CD14-positive monocyte (primary cell): ENCODE data around the gene LAMB4. TPM values are rescaled to one million over a fixed set of nuclear protein-coding genes. Genes with fewer than 3 reads are reported as not detected.
A peak's percentile ranks its signal among the peaks of the same experiment; 100 is the strongest.

ENCODE experiments used
- DNase-seq, 3 donors: peaks; one replicate each; pipeline ENCODE4 v3.0.0-alpha.2; 2011 to 2022
- H2AFZ ChIP-seq: 2 replicates; pipeline ENCODE4 v1.6.0; 2012; ENCODE audit warnings: mild to moderate bottlenecking, low read depth, low read length, inconsistent platforms; ENCODE audit not compliant: insufficient read depth, poor library complexity, severe bottlenecking
- H3K27ac ChIP-seq, 2 donors: 1 replicate in 1 of 2; 2 replicates in 1 of 2; pipeline ENCODE4 v1.5.1; 2012 to 2013; ENCODE audit warnings: low read length in 2 of 2, control low read depth in 1 of 2, inconsistent platforms in 1 of 2, low read depth in 1 of 2, mild to moderate bottlenecking in 1 of 2
- H3K27me3 ChIP-seq, 2 donors: one replicate each; pipeline versions ENCODE4 v1.6.0 to v1.6.1; 2011 to 2013; ENCODE audit warnings: low read length in 2 of 2; ENCODE audit not compliant: control insufficient read depth in 2 of 2, insufficient read depth in 2 of 2
- H3K36me3 ChIP-seq, 2 donors: replicated peaks in 1 of 2; 1 replicate in 1 of 2; 2 replicates in 1 of 2; pipeline versions ENCODE4 v1.5.1 to v1.6.1; 2012 to 2013; ENCODE audit warnings: low read length in 2 of 2, control low read depth in 1 of 2, inconsistent platforms in 1 of 2, mild to moderate bottlenecking in 1 of 2; ENCODE audit not compliant: insufficient read depth in 2 of 2, control insufficient read depth in 1 of 2
- H3K4me1 ChIP-seq, 2 donors: 1 replicate in 1 of 2; 2 replicates in 1 of 2; pipeline versions ENCODE4 v1.5.1 to v1.6.1; 2012 to 2013; ENCODE audit warnings: low read length in 2 of 2, control low read depth in 1 of 2, inconsistent platforms in 1 of 2, mild to moderate bottlenecking in 1 of 2, moderate library complexity in 1 of 2; ENCODE audit not compliant: insufficient read depth in 2 of 2, control insufficient read depth in 1 of 2
- H3K4me2 ChIP-seq: replicated peaks from 2 replicates; pipeline ENCODE3; 2012; ENCODE audit warnings: low read length, moderate library complexity, mild to moderate bottlenecking; ENCODE audit not compliant: poor library complexity, severe bottlenecking; ENCODE audit errors: extremely low read depth
- H3K4me3 ChIP-seq, 3 experiments: fragments of 200-600 bp in 1 of 3; sonication (generic) in 1 of 3; replicated peaks in 1 of 3; 1 replicate in 2 of 3; 2 replicates in 1 of 3; pipeline ENCODE4 v1.5.1; 2011 to 2013; ENCODE audit warnings: low read length in 3 of 3, mild to moderate bottlenecking in 3 of 3, control low read depth in 2 of 3, low read depth in 2 of 3, inconsistent platforms in 1 of 3, moderate library complexity in 1 of 3
- H3K79me2 ChIP-seq: 2 replicates; pipeline ENCODE4 v1.6.0; 2012; ENCODE audit warnings: mild to moderate bottlenecking, control low read depth, inconsistent platforms, low read length, moderate library complexity; ENCODE audit not compliant: insufficient read depth
- H3K9ac ChIP-seq: 2 replicates; pipeline ENCODE4 v1.6.0; 2017; ENCODE audit warnings: low read length, mild to moderate bottlenecking; ENCODE audit not compliant: insufficient read depth, poor library complexity, severe bottlenecking
- H3K9me3 ChIP-seq, 2 donors: replicated peaks in 1 of 2; 1 replicate in 1 of 2; 2 replicates in 1 of 2; pipeline versions ENCODE4 v1.5.1 to v1.6.1; 2012 to 2013; ENCODE audit warnings: low read length in 2 of 2, control low read depth in 1 of 2; ENCODE audit not compliant: control insufficient read depth in 1 of 2, insufficient read depth in 1 of 2
- H4K20me1 ChIP-seq: 2 replicates; pipeline ENCODE4 v1.6.0; 2012; ENCODE audit warnings: mild to moderate bottlenecking, low read length, control low read depth, moderate library complexity; ENCODE audit not compliant: insufficient read depth
- H3K27ac Mint-ChIP-seq, 7 donors: one replicate each; pipeline ENCODE4 v1.8.0; 2020; ENCODE audit warnings: mild to moderate bottlenecking in 7 of 7, mixed read lengths in 7 of 7, moderate library complexity in 6 of 7, inconsistent platforms in 2 of 7
- H3K27me3 Mint-ChIP-seq, 3 donors: one replicate each; pipeline ENCODE4 v1.8.0; 2021 to 2022; ENCODE audit warnings: low read depth in 3 of 3, mild to moderate bottlenecking in 3 of 3, mixed read lengths in 3 of 3, moderate library complexity in 3 of 3, inconsistent platforms in 1 of 3
- H3K36me3 Mint-ChIP-seq, 2 donors: one replicate each; pipeline ENCODE4 v1.8.0; 2020; ENCODE audit warnings: mixed read lengths in 2 of 2, inconsistent platforms in 1 of 2, mild to moderate bottlenecking in 1 of 2
- H3K4me1 Mint-ChIP-seq: one replicate; pipeline ENCODE4 v1.8.0; 2020; ENCODE audit warnings: mild to moderate bottlenecking, mixed read lengths
- H3K4me3 Mint-ChIP-seq, 2 donors: one replicate each; pipeline ENCODE4 v1.8.0; 2020; ENCODE audit warnings: mild to moderate bottlenecking in 2 of 2, mixed read lengths in 2 of 2, moderate library complexity in 1 of 2
- H3K9me3 Mint-ChIP-seq, 7 donors: one replicate each; pipeline ENCODE4 v1.8.0; 2020 to 2022; ENCODE audit warnings: mixed read lengths in 7 of 7, mild to moderate bottlenecking in 6 of 7, moderate library complexity in 6 of 7, inconsistent platforms in 2 of 7
- WGBS: methylation state at CpG from one replicate; pipeline ENCODE4 v1.1.5; 2013; ENCODE audit warnings: missing lambda C conversion rate; ENCODE audit not compliant: insufficient coverage; 5-methylcytosine and 5-hydroxymethylcytosine counted together
- intact Hi-C, 2 donors: fragments of 100-400 bp; cut with micrococcal nuclease; formaldehyde crosslinking; loops; one replicate each; pipeline versions ENCODE4 v1.15.0 to v1.15.1; 2023
- polyA plus RNA-seq, 3 donors: library from polyadenylated mRNA; depleted of rRNA in 1 of 3; unstranded in 2 of 3; stranded (reverse) in 1 of 3; fragments of 300-500 nt in 2 of 3; fragments of >200 nt in 1 of 3; fragmentation: Illumina TruSeq in 2 of 3; gene quantifications; 1 replicate in 2 of 3; 2 replicates in 1 of 3; pipeline ENCODE4 v1.2.3, GENCODE V29; 2012 to 2021
- TF ChIP-seq, protein P1 (sequence below): fragments of 200-600 bp; IDR thresholded peaks from one replicate; pipeline ENCODE4 v1.8.0; 2022; ENCODE audit warnings: antibody characterized with exemption, mild to moderate bottlenecking

The LAMB4 gene
- polyA plus RNA-seq, 3 donors = not detected

DNA sequence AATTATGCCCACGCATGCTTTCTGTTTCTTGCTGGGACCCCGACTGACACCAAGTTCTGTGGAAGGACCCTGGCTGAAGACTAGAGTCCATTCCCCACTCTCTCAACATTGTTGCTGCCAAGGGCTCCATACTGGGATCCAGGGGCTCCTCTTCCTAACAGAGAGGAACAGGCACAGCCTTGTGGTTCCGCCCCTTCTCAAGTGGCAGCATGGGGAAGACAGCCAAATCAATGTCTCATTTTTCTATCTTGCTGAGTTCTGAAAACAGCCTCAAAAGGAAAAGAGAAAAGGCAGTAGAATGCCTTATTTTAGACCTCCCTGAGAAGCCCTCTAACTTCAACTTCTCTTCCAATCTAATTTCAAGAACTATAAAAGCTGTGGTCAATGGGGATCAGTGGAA lies 103.5 kb downstream of the LAMB4 start:
- Mint-ChIP-seq H3K4me3 (no peak overlapping the region), H3K36me3 (no peaks in the 10 kb centered on the region), H3K9me3 (peaks cover 0 to 3% (median 0%) of the 10 kb centered on the region in 7 donors), H3K27me3 (peaks cover 3 to 10% (median 3%) of the 10 kb centered on the region in 3 donors), H3K27ac (no peak overlapping the region), H3K4me1 (peaks cover 3% of the 10 kb centered on the region)
- DNase-seq = no peak
- Histone ChIP-seq H3K36me3 (no peaks in the 10 kb centered on the region), H3K4me1 (no peaks in the 10 kb centered on the region), H3K4me2 (no peak overlapping the region), H4K20me1 (no peaks in the 10 kb centered on the region), H3K79me2 (no peaks in the 10 kb centered on the region), H3K9me3 (no peaks in the 10 kb centered on the region), H3K9ac (no peak overlapping the region), H2AFZ (no peak overlapping the region), H3K27ac (no peak overlapping the region), H3K27me3 (no peaks in the 10 kb centered on the region), H3K4me3 (no peak overlapping the region)
- TF ChIP-seq, protein P1, sequence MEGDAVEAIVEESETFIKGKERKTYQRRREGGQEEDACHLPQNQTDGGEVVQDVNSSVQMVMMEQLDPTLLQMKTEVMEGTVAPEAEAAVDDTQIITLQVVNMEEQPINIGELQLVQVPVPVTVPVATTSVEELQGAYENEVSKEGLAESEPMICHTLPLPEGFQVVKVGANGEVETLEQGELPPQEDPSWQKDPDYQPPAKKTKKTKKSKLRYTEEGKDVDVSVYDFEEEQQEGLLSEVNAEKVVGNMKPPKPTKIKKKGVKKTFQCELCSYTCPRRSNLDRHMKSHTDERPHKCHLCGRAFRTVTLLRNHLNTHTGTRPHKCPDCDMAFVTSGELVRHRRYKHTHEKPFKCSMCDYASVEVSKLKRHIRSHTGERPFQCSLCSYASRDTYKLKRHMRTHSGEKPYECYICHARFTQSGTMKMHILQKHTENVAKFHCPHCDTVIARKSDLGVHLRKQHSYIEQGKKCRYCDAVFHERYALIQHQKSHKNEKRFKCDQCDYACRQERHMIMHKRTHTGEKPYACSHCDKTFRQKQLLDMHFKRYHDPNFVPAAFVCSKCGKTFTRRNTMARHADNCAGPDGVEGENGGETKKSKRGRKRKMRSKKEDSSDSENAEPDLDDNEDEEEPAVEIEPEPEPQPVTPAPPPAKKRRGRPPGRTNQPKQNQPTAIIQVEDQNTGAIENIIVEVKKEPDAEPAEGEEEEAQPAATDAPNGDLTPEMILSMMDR = no peak
- intact Hi-C loops = no loop called here
- 93% methylated on average over 3 of the region's 3 CpGs for WGBS

DNA sequence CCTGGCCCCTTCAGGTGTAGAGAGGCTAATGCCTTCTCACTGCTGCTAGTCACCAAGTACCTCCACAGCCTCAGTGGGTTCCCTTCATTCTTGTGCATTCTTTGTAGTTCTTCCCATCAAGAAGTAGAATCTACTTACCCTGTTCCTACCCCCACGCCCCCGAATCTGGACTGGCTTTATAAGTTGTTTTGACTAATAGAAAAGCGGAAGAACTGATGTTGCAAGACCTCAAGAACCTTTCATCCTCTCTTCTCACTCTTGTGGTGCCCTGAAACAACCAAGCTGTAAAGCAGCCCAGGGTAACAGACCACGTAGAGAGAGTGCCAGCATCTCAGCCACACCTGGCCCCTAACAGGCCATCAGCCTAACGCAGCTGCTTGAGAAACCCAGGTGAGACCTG lies 104.0 kb downstream of the LAMB4 start:
- Histone ChIP-seq H3K9ac (no peak overlapping the region), H3K9me3 (no peaks in the 10 kb centered on the region), H3K27ac (no peak overlapping the region), H3K4me3 (no peak overlapping the region), H3K4me2 (no peak overlapping the region), H3K36me3 (no peaks in the 10 kb centered on the region), H3K79me2 (no peaks in the 10 kb centered on the region), H2AFZ (no peak overlapping the region), H3K4me1 (no peaks in the 10 kb centered on the region), H4K20me1 (no peaks in the 10 kb centered on the region), H3K27me3 (no peaks in the 10 kb centered on the region)
- no CpG with 5 or more reads among the region's 5 CpGs for WGBS
- no peaks in the 10 kb centered on the region for H3K36me3 Mint-ChIP-seq
- H3K4me3 Mint-ChIP-seq = no peak overlapping the region
- peaks cover 0 to 3% (median 0%) of the 10 kb centered on the region in 7 donors for H3K9me3 Mint-ChIP-seq
- peaks cover 3% of the 10 kb centered on the region for H3K4me1 Mint-ChIP-seq
- peak overlapping the region in 1 of 7 donors; percentile 25 for H3K27ac Mint-ChIP-seq
- intact Hi-C loops = no loop called here
- no peak for DNase-seq
- H3K27me3 Mint-ChIP-seq = peaks cover 3 to 13% (median 3%) of the 10 kb centered on the region in 3 donors
- TF ChIP-seq, protein P1 = no peak
